Astrocyte (in vitro differentiated cells and primary cell): ENCODE results near the gene USP17L17.
"Not testable (repeated sequence)": the region's sequence is repeated elsewhere in the genome, so short reads cannot be mapped to it uniquely, and the experiment has no call there.

Source experiments
- EZH2 ChIP-seq: IDR thresholded peaks from 2 replicates; pipeline ENCODE4 v1.6.1; 2012; ENCODE audit warnings: mild to moderate bottlenecking, low read length, inconsistent platforms; ENCODE audit not compliant: insufficient read depth
- TF ChIP-seq, protein P1 (sequence below): IDR thresholded peaks from 2 replicates; pipeline ENCODE4 v1.5.1; 2011; ENCODE audit warnings: low read depth, mild to moderate bottlenecking, inconsistent platforms, low read length, moderate library complexity; ENCODE audit not compliant: insufficient read depth

GRCh38 chr4:9262572-9262971, 18.9 kb downstream of the USP17L17 start, which contains the start of gene USP17L21:
- TF ChIP-seq EZH2: not testable (repeated sequence)
- TF ChIP-seq, protein P1, sequence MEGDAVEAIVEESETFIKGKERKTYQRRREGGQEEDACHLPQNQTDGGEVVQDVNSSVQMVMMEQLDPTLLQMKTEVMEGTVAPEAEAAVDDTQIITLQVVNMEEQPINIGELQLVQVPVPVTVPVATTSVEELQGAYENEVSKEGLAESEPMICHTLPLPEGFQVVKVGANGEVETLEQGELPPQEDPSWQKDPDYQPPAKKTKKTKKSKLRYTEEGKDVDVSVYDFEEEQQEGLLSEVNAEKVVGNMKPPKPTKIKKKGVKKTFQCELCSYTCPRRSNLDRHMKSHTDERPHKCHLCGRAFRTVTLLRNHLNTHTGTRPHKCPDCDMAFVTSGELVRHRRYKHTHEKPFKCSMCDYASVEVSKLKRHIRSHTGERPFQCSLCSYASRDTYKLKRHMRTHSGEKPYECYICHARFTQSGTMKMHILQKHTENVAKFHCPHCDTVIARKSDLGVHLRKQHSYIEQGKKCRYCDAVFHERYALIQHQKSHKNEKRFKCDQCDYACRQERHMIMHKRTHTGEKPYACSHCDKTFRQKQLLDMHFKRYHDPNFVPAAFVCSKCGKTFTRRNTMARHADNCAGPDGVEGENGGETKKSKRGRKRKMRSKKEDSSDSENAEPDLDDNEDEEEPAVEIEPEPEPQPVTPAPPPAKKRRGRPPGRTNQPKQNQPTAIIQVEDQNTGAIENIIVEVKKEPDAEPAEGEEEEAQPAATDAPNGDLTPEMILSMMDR: not testable (repeated sequence)
